Stimulated activated CD4-positive, alpha-beta T cell treated with anti-CD3 and anti-CD28 coated beads, Interleukin-2, amount 100 ng/mL, for 48 hours (primary cell): Measurements from ENCODE around the gene LDB3.

Source experiments
- DNase-seq, 2 donors: peaks; one replicate each; pipeline ENCODE4 v3.0.0-alpha.2; 2020

Gene LDB3

GRCh38 chr10:86665218-86665607 is 3.1 kb upstream of the LDB3 start:
- DNase-seq = no peak

DNA sequence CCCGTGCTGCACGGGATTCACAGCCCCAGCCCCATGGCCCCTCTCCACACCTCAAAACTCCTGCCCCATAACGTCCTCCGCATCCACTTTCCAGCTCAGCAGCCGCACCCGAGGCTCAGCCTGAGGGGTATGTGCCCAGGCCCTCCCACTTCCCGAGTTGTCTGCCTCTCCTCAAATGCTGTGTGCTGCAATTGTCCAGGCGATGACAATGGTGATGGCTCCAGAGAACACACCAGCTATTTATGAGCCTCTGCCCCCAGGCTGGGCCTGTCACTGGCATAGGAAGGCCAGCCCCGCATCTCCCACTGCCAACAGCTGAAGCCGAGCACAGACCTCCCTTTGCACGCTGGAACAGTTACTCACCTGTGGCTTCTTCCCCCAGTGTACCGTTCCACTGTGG is 2.4 kb upstream of the LDB3 start:
- no peak for DNase-seq

DNA sequence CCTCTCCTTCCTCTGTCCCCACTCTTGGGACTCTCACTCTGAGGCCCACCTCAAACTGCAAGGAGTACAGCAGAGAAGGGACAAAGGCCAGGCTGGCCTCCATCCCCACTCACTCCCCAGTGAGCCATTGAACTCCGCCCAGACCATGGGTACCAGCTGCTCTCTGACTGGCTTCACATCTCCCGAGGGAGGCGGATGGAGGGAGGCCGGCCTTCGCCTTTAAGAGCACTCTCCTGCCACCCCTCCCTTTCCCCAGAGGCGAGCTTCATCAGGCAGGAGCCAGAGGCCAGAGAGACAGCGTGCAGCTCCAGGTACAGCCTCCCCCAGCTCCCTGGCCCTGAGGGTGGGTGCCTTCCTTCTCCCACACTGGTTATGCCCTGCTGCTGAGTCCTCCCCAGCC is 1.8 kb upstream of the LDB3 start:
- DNase-seq = no peak

DNA sequence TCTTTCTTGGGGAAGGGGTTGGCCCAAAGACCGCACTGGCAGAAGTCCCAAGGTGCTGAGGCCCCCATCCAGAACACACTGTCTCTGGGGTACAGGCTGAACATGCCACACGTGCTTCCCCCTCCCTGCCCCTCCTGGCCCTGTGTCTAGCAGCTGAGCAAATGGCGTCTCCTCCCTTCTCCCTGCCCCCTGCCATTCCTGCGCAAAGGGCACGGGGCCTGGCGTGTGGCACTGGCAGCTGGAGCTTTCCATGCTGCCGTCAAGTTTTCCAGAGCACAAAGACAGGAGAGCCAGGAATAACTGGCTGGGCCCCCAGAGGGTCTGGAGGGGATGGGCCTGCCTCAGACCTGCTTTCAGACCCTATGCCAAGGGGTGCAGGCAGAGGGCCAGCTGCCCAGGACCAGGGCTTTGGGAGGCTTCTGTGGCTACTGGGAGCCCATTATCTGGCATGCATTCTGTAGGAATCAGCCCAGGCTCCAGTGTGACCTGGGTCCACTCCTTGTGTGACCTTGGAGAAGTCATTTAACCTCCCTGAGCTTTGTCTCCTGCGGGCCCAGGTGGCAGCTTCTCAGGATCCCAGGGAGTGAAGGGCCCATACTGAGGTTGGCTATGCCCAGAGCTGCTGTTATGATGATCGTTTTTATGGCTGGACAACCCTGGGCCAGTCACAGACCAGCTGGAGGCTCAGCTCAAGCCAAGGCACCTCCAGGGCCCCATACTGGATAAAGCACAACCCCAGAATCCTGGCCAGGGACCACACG is 710 bp upstream of the LDB3 start:
- DNase-seq = no peak

DNA sequence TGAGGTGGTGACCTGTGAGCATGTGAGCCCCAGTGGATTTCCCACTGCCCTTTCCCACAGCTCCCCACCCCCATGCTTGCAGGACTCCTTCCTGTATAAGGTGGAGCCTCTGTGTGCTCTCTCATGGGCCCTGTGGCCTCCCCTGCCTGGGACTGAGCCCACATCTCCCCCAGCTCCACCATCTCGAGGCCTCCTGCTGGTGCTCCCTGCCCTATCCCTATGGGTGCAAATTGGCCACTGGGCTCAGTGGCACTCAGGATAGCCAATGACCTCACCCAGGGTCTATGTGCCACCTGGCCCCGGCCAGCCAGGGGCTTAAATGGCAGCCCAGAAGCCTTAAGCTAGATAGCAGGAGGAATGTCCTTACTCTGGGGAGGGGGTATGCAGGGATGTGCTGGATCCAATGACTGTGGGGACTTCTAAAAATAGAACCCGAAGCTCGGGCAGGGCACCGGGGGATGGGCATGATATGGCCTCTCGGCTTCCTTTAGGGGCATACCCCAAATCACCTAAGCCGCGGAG is 2.0 kb downstream of the LDB3 start:
- no peak for DNase-seq

DNA sequence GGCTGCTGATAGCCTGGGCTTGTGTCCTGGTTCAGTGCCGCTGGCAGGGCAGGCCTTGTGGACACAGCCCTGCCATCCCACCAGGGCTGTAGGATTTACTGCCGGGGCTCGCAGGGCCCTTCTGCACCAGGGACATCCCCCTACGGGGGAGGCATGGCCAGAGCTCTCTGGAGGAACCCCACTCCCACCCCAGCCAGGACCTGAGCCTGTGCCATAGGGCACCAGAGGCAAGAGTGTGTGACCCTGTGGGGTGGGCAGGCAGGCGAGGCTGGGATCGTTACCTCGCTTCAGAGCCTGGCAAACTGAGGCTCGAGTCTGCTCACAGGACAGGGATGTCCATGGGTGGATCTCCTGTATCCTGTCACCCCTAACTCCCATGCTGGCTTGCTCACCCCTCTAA is 2.6 kb downstream of the LDB3 start:
- DNase-seq = no peak

- DNase-seq = no peak
Observed at GRCh38 chr10:86671419-86671818, 3.1 kb downstream of the LDB3 start.

DNA sequence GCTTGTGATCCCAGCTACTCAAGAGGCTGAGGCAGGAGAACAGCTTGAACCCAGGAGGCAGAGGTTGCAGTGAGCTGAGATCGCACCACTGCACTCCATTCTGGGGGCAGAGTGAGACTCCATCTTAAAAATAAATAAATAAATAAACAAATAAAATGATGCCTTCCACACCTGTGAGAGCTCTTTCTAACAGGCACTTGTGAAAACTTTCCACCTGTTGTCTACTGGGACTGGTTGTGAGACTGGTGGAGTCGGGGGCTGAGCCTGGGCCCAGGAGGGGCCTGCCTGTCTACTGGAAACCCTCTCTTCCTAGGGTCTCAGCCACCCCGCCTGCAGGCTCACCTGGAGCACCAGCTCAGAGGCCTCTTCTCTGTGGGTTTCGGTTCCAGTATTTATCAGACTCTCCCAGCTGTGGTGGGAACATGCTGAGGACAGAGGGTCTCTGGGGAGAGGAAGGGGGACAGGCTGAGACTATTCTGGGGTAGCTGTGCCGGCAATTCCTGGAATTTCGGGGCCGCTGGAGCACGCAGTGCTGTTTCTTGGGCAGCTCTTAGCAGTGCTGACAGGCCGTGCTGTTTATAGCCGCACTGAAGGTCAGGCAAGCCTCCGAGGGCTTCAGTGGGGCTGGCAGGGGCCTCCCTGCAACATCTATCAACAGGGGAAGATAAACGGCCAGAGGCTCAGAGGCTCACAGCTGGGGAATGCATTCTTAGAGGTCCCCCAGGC is 3.8 kb downstream of the LDB3 start:
- no peak for DNase-seq

DNA sequence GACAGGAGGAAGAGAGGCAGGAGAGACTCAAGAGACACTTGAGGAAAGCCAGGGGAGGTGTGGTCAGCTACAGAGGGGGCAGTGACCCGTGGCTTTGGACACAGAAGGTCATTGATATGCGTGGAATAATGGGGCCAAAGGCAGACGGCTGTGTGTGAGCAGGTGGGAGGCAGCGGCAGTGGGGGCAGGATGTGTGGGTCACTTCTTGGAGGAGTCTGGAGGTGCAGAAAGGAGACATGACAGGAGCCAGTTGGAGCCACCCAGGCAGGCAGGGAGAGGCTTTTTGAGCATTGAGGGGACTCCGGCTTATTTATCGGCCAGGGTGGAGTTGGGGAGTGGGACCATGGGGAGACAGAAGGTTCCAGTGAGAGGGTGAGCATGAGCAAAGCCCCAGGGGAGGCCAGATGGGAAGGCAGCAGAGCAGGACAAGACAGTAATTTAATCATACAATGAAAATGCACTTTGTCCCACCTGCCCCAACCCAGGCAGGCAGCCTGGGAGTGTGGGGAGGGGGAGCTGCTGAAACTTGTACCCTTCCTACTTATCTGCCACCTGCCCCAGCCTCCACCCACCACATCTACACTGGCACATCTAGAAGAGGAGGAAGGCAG is 5.0 kb downstream of the LDB3 start:
- DNase-seq = no peak

DNA sequence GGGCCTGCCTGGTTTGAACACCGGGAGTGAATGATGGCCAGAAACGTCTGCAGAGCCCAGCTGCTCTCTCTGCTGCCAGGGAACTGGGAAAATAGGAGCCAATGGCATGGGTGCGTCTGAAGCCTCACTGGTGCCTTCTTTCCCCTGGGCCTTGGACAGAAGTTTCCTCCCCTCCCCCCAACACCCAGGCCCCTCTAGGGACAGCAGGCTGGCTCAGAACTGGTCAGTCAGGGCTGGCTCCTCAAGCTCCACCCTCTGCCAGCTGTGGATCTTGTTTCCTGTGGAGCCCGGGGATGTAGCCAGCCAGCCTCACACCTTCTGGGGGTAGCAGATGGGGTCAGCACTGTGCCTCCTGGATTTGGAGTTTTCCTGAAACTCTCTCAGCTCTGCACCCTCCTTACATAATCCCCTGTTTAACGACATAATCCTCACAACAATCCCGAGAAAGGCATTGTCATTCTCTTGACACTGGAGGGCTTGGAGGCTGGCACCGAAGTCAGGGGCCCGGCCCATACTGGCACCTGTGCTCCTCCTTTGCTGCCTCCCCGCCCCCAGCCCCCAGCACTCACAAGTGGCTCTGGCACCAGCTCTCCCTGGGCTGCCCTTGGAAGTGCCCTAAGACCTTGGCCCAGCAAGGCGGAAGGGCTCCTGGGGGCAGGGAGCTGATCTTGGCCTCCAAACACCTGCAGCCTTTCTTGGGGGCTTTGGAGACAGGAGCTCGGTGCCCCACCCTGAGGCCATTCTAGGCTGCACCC is 5.7 kb downstream of the LDB3 start:
- no peak for DNase-seq

GRCh38 chr10:86674912-86675311 is 6.6 kb downstream of the LDB3 start:
- no peak for DNase-seq

GRCh38 chr10:86677374-86677773 is 9.1 kb downstream of the LDB3 start:
- no peak for DNase-seq

DNA sequence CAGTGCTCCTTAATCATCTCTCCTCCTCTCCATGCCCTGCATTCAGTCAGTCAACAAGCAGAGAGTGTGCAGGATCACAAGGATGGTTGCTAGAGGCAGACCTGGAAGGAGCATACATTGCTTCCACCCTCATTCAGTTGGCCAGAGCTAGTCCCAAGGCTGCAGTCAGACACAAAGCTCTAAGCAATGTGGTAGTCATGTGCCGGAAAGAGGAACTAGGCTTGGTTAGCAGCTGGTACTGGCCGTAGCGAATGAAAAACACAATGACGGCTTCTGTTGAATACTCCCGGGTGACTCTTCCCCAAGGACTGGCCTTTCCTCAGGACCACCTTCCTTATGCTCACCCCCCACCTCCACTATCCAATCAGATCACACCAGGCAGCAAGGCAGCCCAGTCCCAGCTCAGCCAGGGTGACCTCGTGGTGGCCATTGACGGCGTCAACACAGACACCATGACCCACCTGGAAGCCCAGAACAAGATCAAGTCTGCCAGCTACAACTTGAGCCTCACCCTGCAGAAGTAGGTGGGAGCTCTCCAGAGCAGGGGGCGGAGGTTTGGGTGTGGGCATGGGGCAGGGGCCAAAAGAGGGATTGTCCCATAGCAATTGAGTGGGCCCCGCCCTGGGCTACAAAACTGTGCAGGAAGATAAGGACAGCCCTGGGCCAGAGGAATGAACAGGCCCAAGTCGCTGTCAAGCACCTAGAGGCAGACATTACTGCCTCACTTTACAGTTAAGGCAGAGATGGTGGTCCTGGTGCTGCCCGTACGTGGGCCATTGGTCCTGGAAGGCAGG is 10.9 kb downstream of the LDB3 start:
- no peak for DNase-seq

DNA sequence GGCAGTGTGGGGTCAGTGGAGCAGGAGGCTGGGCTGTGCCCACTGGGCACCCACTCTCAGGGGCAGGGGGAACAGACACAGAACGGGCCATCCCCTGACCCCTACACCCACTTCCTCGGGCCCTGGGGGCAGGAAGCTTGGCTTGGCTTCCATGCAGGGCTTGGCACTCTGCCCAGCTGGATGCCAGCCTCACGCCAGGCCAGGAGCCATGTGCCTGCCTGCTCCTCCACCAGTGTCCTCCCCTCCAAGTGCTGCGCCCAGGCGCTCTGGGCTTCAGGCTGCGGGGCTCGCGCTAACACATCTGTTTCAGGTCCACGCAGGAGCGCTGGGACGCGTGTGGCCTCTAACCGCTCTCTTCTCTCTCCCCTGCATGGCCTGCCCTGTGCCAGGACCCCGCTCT is 12.7 kb downstream of the LDB3 start:
- no peak for DNase-seq

- no peak for DNase-seq
Observed at GRCh38 chr10:86681722-86682386, 13.5 kb downstream of the LDB3 start.

GRCh38 chr10:86682675-86683074 is 14.4 kb downstream of the LDB3 start:
- no peak for DNase-seq

DNA sequence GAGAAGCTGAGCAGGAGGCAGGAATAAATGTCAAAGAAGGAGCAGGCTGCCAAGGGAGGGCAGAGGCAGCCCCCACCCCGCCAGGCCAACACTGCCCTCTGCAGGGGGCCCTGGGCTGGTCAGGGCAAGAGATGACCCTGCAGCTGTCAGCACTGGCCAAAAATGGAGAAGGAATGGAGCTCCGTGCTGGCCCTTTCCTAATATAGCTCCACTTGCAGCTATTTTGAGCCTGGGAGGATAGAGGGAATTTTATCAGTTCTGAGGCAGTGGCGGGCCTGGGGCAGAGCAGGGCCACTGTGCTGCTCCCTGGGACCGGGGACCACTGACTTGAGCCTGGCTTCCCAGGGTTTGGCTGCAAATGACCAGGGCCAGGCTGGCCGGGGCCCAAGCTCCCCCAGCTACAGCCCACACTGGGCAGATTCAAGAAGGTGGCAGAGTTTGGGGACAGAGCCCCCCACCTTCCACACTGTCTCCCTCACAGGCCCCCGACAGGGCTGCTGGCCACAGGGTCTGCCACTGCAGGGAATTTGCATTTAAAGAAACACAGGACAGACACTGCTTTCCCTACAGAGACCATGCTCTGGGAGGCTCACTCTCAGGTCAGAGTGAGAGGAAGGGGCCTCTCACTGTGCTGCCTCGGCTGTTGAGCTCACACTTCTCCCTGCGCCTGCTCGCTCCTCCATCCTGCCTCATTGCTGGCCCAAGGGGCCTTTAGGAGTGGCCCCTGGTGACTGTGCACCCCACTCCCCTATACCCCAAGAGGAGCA is 16.2 kb downstream of the LDB3 start:
- no peak for DNase-seq

GRCh38 chr10:86685416-86685815 is 17.1 kb downstream of the LDB3 start:
- no peak for DNase-seq

GRCh38 chr10:86685893-86686632 is 17.8 kb downstream of the LDB3 start:
- DNase-seq = no peak

DNA sequence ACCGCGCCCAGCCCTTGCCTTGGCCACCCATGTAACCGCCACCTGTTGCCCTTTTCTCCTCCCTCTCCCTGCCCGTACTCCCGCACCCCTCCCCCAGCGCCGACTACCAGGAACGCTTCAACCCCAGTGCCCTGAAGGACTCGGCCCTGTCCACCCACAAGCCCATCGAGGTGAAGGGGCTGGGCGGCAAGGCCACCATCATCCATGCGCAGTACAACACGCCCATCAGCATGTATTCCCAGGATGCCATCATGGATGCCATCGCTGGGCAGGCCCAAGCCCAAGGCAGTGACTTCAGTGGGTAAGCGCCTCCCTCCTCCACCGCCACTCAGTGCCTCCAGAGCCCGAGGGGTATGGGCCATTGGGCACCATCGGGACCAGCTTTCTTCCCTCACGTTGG is 18.7 kb downstream of the LDB3 start:
- DNase-seq = no peak
